Measurements from ENCODE around the gene ZYG11B. TPM values are rescaled to one million over a fixed set of nuclear protein-coding genes. Genes with fewer than 3 reads are reported as not detected.

The ZYG11B gene
- total and polyA plus RNA-seq, 2 donors (not counting 3 experiments of a cell fraction or from before 2014, with no cell fraction given) = 8.2 to 27.2 TPM

DNA sequence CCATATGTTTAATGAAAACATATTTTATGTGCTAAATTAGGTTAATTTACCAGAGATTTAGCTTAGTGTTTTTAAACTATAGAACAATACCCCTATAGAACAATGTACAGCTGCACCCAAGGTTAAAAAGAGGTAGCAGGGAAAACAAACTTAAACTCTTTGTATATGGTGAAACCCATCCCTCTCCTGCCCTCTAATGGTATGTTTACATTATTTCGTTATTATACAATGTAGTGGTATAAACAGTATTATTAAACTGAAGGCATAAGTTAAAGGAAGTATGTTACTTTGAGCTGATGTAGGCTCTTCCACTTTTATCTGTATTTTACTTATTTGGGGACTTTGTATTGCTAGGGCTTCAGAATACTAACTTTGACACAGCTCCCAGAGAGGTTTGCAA is 99.6 kb downstream of the ZYG11B start:
- Histone ChIP-seq H3K9me3 (replicated peaks; ENCODE audit: control insufficient read depth, insufficient read depth, low read length) (no peaks in the 10 kb centered on the region), H2AFZ (ENCODE audit: low read depth, low read length) (no peak overlapping the region), H3K4me1 (ENCODE audit: control insufficient read depth, extremely low read depth, insufficient read depth, low read length) (no peaks in the 10 kb centered on the region), H3K4me3 (replicated peaks in 1 of 3; ENCODE audit: insufficient read depth in 1 of 3, low read depth in 1 of 3, low read length in 3 of 3) (no peak overlapping the region), H3K79me2 (ENCODE audit: control insufficient read depth, insufficient read depth, low read length) (no peaks in the 10 kb centered on the region), H3K9me1 (replicated peaks; ENCODE audit: control insufficient read depth, extremely low read depth, insufficient read depth, low read length) (no peaks in the 10 kb centered on the region), H3K4me2 (ENCODE audit: insufficient read depth, low read length) (no peak overlapping the region), H4K20me1 (replicated peaks; ENCODE audit: control insufficient read depth, extremely low read depth, insufficient read depth, low read length) (no peaks in the 10 kb centered on the region), H3K36me3 (ENCODE audit: control insufficient read depth in 2 of 2, extremely low read depth in 1 of 2, insufficient read depth in 2 of 2, low read length in 2 of 2) (peaks cover 0 to 2% of the 10 kb centered on the region in 2 experiments), H3K27ac (ENCODE audit: insufficient read depth, low read depth, low read length) (no peak overlapping the region), H3K9ac (replicated peaks; ENCODE audit: extremely low read depth, insufficient read depth, low read length) (no peak overlapping the region), H3K27me3 (ENCODE audit: control insufficient read depth in 2 of 2, insufficient read depth in 2 of 2, low read length in 2 of 2) (no peaks in the 10 kb centered on the region)
- dilution Hi-C loops (cut with MboI; ENCODE audit: extremely low pct_ligation_motif_present, low sequenced_read_pairs) = no loop called here
- FAIRE-seq (peak; percentile 37), DNase-seq (ENCODE audit: low read depth, low spot score) (peak; percentile 25)
- CTCF ChIA-PET = interaction anchor here (0.6 to 1.9 kb wide), 9 partner anchors 9 to 422 kb away, joined by 3 to 12 read pairs (median 4); partner anchors contain the start of genes ECHDC2, ORC1, PRPF38A and ZYG11A
- TF ChIP-seq, protein P1, sequence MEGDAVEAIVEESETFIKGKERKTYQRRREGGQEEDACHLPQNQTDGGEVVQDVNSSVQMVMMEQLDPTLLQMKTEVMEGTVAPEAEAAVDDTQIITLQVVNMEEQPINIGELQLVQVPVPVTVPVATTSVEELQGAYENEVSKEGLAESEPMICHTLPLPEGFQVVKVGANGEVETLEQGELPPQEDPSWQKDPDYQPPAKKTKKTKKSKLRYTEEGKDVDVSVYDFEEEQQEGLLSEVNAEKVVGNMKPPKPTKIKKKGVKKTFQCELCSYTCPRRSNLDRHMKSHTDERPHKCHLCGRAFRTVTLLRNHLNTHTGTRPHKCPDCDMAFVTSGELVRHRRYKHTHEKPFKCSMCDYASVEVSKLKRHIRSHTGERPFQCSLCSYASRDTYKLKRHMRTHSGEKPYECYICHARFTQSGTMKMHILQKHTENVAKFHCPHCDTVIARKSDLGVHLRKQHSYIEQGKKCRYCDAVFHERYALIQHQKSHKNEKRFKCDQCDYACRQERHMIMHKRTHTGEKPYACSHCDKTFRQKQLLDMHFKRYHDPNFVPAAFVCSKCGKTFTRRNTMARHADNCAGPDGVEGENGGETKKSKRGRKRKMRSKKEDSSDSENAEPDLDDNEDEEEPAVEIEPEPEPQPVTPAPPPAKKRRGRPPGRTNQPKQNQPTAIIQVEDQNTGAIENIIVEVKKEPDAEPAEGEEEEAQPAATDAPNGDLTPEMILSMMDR (IDR thresholded peaks at IDR 0.05; ENCODE audit: extremely low read depth in 1 of 2, insufficient read depth in 1 of 2, low read depth in 1 of 2, low read length in 2 of 2) = no peak
- TF ChIP-seq JUN (IDR thresholded peaks at IDR 0.05; ENCODE audit: borderline replicate concordance, insufficient read depth, insufficient read length, low read depth) = no peak
- no TSS peak for BruUV-seq (replicated peaks)
- intact Hi-C loops (cut with micrococcal nuclease) = loop anchor here (1.0 kb wide), 1 partner anchor 125 kb away; no protein-coding TSS in a partner anchor
- POLR2A ChIA-PET = interaction anchor here (0.5 kb wide), 1 partner anchor 60 kb away, joined by 4 read pairs; no protein-coding TSS in a partner anchor

DNA sequence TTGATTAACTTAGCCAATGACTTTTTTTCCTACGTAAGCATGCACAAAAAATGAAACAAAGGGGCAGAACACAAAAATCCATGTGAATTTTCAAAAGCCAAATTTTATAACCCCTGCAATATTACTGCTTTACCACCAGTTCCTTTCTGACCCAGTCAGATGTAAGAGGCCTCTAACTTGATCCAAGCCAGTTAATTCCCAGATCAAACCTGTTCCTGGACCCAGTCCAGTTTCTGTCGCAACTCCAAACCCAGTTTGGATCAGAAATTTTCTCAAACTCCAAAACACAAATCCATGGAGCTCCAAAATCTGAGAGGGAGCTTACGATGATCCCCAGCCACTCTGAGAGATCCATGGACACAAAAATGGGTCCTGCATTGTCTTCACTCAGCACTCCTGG is 108.5 kb downstream of the ZYG11B start:
- FAIRE-seq (no peak), DNase-seq (ENCODE audit: low read depth, low spot score) (no peak)
- Histone ChIP-seq H3K4me2 (ENCODE audit: insufficient read depth, low read length) (no peak overlapping the region), H4K20me1 (replicated peaks; ENCODE audit: control insufficient read depth, extremely low read depth, insufficient read depth, low read length) (no peaks in the 10 kb centered on the region), H3K27ac (ENCODE audit: insufficient read depth, low read depth, low read length) (no peak overlapping the region), H3K9me1 (replicated peaks; ENCODE audit: control insufficient read depth, extremely low read depth, insufficient read depth, low read length) (no peaks in the 10 kb centered on the region), H3K36me3 (ENCODE audit: control insufficient read depth in 2 of 2, extremely low read depth in 1 of 2, insufficient read depth in 2 of 2, low read length in 2 of 2) (no peaks in the 10 kb centered on the region), H3K9ac (replicated peaks; ENCODE audit: extremely low read depth, insufficient read depth, low read length) (no peak overlapping the region), H3K79me2 (ENCODE audit: control insufficient read depth, insufficient read depth, low read length) (no peaks in the 10 kb centered on the region), H3K27me3 (ENCODE audit: control insufficient read depth in 2 of 2, insufficient read depth in 2 of 2, low read length in 2 of 2) (no peaks in the 10 kb centered on the region), H3K4me3 (replicated peaks in 1 of 3; ENCODE audit: insufficient read depth in 1 of 3, low read depth in 1 of 3, low read length in 3 of 3) (no peak overlapping the region), H3K9me3 (replicated peaks; ENCODE audit: control insufficient read depth, insufficient read depth, low read length) (no peaks in the 10 kb centered on the region), H3K4me1 (ENCODE audit: control insufficient read depth, extremely low read depth, insufficient read depth, low read length) (no peaks in the 10 kb centered on the region), H2AFZ (ENCODE audit: low read depth, low read length) (no peak overlapping the region)
- dilution Hi-C loops (cut with MboI; ENCODE audit: extremely low pct_ligation_motif_present, low sequenced_read_pairs) (no loop called here), intact Hi-C loops (cut with micrococcal nuclease) (no loop called here)
- BruUV-seq (replicated peaks) = no TSS peak
- ChIA-PET POLR2A (no interaction called here), CTCF (interaction anchor here (0.9 kb wide), 1 partner anchor 9 kb away, joined by 3 read pairs; no protein-coding TSS in a partner anchor)
- TF ChIP-seq EZH2 (IDR thresholded peaks at IDR 0.05; ENCODE audit: borderline replicate concordance, low read depth, low read length, severe bottlenecking) (no peak), FOS (IDR thresholded peaks at IDR 0.05; ENCODE audit: borderline replicate concordance, insufficient read depth, low read length) (no peak), MYC (IDR thresholded peaks at IDR 0.05; ENCODE audit: low read depth, low read length) (no peak), POLR2AphosphoS5 (IDR thresholded peaks at IDR 0.05; ENCODE audit: insufficient read depth, low read depth, low read length) (no peak), GATA2 (IDR thresholded peaks at IDR 0.05; ENCODE audit: insufficient read depth, insufficient read length, low read depth, low read length) (no peak), JUN (IDR thresholded peaks at IDR 0.05; ENCODE audit: borderline replicate concordance, insufficient read depth, insufficient read length, low read depth) (no peak), POLR2A (IDR thresholded peaks at IDR 0.05; ENCODE audit: low read depth, low read length) (no peak)
- TF ChIP-seq, protein P2, sequence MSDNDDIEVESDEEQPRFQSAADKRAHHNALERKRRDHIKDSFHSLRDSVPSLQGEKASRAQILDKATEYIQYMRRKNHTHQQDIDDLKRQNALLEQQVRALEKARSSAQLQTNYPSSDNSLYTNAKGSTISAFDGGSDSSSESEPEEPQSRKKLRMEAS (IDR thresholded peaks at IDR 0.05; ENCODE audit: insufficient read depth, insufficient read length) = no peak
- TF ChIP-seq, protein P1 (IDR thresholded peaks at IDR 0.05; ENCODE audit: extremely low read depth in 1 of 2, insufficient read depth in 1 of 2, low read depth in 1 of 2, low read length in 2 of 2) = no peak
